Frontal cortex (tissue), 4 donors: ENCODE results near the gene PIP5K1B. TPM values are rescaled to one million over a fixed set of nuclear protein-coding genes. Genes with fewer than 3 reads are reported as not detected.

Experiments
- DNase-seq, 2 donors: peaks; one replicate each; pipeline ENCODE4 v3.0.0; 2012; ENCODE audit warnings: low spot score in 2 of 2
- FAIRE-seq: peaks from 2 replicates; lab custom pipeline; 2012; peaks lifted over from hg19 to GRCh38; lab: Jason Lieb, UNC
- total RNA-seq: library from RNA; depleted of rRNA; stranded (reverse); fragments of >200 nt; gene quantifications from one replicate; pipeline ENCODE4 v1.2.3, GENCODE V29; 2014
- donor health status: control.
- donor health status: control.
- donor health status: control.

The PIP5K1B gene
- total RNA-seq, 1 donor from 2014 or later: 2.9 TPM

DNA sequence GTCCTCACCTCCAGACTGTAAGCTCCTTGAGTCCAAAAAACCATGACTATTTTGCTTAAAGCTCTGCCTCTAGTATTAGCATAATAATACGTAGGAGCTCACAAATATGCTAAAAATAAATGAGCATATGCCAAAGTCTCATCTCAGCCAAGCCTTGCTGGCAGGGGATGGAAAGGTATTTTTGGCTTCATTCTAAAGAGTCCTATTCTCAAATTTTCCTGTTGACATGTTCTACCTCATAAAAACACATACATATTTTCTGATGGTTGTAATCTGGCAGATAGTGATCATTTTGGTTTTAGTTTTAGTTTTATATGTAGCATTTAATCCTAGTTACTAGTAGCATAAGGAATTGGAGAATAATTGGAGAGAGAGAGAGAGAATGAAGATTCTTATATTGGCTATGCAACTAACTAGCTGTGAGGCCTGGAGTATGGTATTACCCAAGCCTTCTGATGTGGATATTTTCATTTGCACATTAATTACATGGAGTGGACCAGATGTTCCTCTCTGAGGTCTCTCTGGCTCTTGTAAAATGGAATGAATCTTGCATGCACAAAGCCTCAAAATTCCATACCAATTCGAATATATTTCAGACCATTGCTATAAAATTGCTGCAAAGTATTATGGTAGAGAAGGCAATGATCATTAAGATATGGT lies 55.8 kb downstream of the PIP5K1B start:
- DNase-seq: no peak
- FAIRE-seq: no peak

DNA sequence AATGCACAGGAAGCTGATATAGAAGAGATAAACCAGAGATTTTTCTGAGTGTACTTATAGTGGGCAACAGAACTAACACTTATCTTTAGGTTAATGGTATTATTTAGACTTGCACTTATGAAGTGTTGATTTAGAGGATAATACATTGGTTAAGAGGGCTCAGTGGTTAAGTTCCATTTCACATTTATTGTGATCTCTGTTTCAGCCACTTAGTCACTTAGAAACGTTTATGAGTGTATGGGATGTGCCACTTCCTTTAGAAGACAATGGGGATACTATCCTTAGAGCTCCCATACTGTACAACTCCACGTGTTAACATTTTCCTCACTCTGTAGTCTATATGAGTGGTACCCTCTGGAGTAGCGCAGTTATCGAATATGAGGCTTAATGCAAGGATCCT lies 57.5 kb downstream of the PIP5K1B start:
- DNase-seq (no peak), FAIRE-seq (no peak)

GRCh38 chr9:68763104-68763503 lies 58.1 kb downstream of the PIP5K1B start:
- DNase-seq (no peak), FAIRE-seq (no peak)

- FAIRE-seq (no peak), DNase-seq (no peak)
Measured at GRCh38 chr9:68768619-68769018, 63.6 kb downstream of the PIP5K1B start.

- FAIRE-seq (no peak), DNase-seq (no peak)
Measured at GRCh38 chr9:68769852-68770251, 64.8 kb downstream of the PIP5K1B start.

DNA sequence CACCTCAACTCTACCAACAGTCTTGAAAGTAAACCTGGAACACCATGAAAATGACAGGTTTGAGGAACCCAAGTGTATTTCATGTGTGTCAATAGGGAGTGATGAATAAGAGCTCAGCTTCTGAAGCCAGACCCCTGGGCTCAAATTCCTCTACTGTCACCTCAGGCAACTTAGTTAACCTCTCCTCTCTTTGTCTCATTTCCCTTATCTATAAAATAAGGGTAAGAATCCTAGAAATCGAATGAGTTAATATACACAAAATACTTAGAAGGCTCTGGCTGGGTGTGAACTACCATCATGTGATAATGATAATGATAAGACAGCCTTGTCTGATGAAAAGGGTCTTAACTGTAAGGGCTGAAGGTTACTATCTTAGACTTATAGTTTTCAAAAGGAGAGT lies 66.3 kb downstream of the PIP5K1B start:
- DNase-seq (no peak), FAIRE-seq (no peak)

GRCh38 chr9:68775003-68775730 lies 70.1 kb downstream of the PIP5K1B start:
- DNase-seq (no peak), FAIRE-seq (no peak)

GRCh38 chr9:68777070-68777763 lies 72.2 kb downstream of the PIP5K1B start:
- DNase-seq: no peak
- FAIRE-seq: no peak

DNA sequence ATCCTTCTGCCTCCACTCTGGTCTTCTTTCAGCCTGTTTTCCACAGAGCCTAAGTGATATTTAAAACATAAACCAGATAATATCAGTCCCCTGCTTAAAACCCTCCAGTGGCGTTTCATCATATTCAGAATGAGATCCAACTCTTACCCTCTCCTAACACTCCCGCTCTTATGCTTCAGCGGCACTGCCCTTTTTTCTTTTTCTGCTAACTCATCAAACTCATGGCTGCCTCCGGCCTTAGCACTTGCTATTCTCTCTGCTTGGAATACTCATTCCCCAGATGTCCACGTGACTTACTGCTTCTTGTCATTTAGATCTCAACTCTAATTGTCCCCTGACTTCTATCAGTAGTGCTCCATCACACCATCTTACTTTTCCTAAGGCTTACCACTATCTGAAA lies 73.6 kb downstream of the PIP5K1B start:
- FAIRE-seq: no peak

GRCh38 chr9:68779558-68780379 lies 74.7 kb downstream of the PIP5K1B start:
- DNase-seq: peak; percentile 76 to 79
- no peak for FAIRE-seq

More for the DNA sequence above, 73.6 kb downstream of the PIP5K1B start:
- no peak for DNase-seq

DNA sequence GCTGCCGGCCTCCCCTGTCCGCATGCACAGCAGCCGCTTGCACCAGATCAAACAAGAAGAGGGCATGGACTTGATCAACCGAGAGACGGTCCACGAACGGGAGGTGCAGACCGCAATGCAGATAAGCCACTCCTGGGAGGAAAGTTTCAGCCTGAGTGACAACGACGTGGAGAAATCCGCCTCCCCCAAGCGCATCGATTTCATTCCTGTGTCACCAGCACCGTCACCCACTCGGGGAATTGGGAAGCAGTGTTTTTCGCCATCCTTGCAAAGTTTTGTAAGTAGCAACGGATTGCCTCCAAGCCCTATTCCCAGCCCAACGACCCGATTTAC lies 75.3 kb downstream of the PIP5K1B start:
- FAIRE-seq (no peak), DNase-seq (no peak)

- DNase-seq: peak in 1 of 2 donors; percentile 12
- FAIRE-seq: no peak
Measured at GRCh38 chr9:68780720-68781119, 75.7 kb downstream of the PIP5K1B start.

GRCh38 chr9:68781928-68782327 lies 76.9 kb downstream of the PIP5K1B start:
- FAIRE-seq (no peak), DNase-seq (no peak)

GRCh38 chr9:68782546-68782945 lies 77.5 kb downstream of the PIP5K1B start:
- DNase-seq (no peak), FAIRE-seq (no peak)

- FAIRE-seq (no peak), DNase-seq (no peak)
Measured at GRCh38 chr9:68785965-68786364, 80.9 kb downstream of the PIP5K1B start.

DNA sequence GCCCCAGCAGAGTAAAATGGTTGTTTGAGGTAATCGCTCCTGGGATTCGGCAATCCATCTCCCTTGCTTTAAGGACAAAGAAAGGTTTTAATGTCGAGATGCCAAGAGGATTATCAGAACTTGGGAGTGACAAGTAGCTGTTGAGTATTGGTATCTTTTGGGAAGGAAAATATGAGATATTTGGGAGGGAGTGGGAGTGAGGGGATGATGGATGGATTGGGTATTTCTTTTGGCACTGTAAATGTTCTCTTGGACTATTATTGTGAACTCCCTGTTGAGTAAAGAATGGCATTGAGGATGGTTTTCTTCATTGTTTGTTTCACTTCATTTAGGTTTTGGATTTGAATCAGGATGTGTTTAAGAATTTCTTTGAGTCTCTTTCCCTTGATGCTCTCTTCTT lies 86.1 kb downstream of the PIP5K1B start:
- DNase-seq (no peak), FAIRE-seq (no peak)

DNA sequence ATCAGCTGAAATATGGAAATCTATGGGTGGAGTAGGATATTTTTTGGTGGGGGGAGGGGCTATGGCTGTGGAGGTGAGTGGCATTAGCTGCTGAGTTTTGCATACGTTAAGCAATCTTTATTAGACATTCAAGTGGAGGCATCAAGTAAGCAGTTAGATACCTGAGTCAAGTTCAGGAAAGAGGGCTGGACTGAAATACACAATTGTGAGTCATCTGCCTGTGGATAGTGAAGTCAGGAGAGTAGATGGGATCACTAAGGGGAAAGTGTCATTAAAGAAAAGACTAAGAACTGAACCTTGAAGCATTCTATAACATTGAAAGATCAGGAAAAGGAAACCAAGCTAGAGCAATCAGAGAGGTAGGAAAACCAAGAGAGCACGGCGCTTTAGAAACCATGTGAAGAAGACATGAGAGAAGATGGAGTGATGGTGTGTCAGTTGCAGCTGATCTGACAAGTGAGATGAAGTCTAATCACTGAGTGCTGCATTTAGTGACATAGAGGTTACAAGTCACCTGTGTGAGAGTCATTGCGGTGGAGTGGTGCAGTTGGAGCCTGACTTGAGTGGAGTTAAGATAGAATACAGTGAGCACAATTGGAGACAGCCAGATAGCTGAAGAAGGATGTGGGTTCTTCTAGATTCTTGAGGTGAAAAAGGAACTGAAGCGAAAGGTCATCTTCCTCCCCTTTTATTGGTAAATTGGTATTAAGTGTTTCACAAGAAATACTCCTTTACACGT lies 88.7 kb downstream of the PIP5K1B start:
- FAIRE-seq (no peak), DNase-seq (no peak)

DNA sequence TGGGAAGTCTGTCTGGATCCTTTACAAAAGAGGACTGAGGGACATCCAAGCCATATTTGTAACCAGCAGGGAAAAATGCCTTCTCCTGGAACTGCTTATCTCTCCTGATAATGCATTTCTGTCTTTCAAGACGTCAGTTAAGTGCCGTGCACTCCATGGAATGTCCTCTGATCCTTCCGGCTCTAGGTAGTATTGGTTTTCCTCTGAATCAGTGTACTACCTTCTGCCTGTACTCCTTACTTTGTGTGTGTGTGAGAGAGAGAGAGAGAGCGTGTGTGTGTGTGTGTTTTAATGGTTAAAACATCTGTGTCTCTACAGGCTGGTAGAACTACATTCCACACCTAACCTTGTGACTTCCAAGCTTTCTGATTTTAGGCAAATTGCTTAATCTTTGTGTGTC lies 89.9 kb downstream of the PIP5K1B start:
- FAIRE-seq: no peak

DNA sequence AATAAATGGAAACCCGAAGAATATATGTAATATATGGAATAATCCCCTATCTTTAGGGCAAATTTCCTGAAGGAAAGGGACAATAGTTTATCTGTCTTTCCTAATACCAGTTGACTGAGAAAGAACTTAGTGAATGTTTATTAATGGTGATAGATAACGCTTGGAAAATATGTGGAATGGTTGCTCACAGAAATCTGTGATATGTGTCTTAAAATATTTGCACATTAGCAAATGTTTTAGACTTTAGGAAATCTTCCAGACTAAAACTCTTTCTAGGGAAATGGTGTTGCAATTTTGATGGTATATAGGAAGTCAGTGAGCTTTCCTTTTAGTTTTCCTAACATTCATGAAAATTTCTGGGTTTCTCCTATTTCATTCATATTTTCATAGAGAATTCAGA lies 90.4 kb downstream of the PIP5K1B start:
- DNase-seq (no peak), FAIRE-seq (no peak)

More for the DNA sequence above, 89.9 kb downstream of the PIP5K1B start:
- DNase-seq: no peak

GRCh38 chr9:68797116-68797515 lies 92.1 kb downstream of the PIP5K1B start:
- no peak for FAIRE-seq
- no peak for DNase-seq
